Retinal pigment epithelial cell (primary cell): Measurements from ENCODE around the gene USP48.

Experiments used
- DNase-seq: peaks from one replicate; pipeline ENCODE4 v3.0.0-alpha.2; 2010; ENCODE audit warnings: low read depth
- H3K4me3 ChIP-seq: 2 replicates; pipeline ENCODE4 v1.5.1; 2011; ENCODE audit warnings: mild to moderate bottlenecking, low read length, control low read depth, moderate library complexity
- CTCF ChIP-seq: conservative IDR thresholded peaks from 2 replicates; pipeline ENCODE4 v1.5.1; 2011; ENCODE audit warnings: low read depth, low read length, control low read depth, inconsistent platforms

USP48 gene

DNA sequence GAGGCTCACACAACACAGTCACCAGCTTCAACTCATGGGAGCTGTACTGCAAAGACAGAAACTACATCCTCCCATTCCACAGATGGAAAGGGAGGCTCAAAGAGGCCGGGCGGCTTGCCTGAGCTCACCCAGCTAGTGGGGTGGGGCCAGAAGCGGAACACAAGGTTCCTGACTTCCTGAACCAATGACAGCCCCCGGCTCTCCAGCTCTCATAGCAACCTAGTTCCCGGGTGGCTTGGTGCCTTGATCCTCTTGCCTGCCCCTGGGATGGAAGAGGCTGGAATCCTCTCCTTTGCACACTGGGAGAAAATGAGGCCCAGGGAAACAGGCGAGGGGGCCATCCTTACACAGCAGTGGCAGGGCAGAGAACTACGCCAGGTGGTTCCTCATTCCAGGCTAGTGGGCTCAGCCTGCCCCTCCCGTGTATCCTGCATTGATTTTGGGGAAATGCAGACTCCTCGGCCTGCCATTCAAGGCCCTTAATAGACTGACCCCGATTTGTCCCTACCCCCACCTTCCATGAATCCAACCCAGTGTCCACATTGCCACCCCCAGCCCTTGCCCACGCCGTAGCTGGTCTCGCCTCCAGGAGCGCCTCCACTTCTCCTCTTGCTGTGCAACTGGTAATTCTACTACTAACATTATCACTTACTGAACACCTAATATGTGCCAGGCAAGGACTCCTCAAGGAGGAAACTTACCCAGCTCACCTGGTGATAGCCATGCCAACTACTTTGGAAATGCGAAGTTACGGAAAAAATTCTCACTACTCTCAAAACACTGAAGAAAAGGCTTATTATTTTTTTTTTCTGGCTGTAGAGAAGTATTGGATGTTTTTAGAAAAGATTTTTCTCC, 118.8 kb downstream of the USP48 start:
- H3K4me3 ChIP-seq, result no peak overlapping the region
- DNase-seq, result no peak

DNA sequence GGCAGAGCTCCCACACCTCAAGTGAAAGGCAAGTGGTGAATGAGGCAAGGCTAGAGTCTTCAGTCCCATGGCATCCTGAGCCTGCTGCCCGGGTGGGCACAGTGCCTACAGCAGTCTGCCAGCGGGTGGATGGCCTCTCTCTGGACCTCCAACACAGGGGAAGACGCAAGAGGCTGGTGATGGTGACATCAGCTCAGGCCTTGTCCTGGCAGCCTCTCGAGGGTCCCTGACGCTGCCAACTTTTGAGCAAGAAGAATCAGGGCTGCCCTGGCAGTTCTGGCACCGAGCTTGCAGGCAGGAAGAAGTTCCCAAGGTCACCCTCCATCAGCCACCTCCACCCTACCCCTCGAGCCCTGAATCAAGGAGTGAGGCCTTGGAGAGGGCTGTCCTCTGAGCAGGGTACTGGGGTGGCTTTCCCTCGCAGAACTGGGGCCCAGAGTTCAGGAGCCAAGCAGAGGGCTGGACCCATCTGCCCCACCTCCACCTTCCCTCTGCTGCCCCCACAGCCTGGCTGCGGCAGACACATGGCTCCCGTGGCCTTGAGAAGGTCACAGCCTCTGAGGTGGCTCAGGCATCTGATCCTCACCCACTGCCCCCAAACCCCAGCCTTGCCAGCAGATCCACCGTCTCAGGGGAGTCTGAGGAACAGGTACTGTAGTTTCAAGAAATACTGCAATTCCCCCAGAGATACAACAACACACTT, 119.5 kb downstream of the USP48 start:
- H3K4me3 ChIP-seq, result no peak overlapping the region
- no peak for TF ChIP-seq CTCF
- no peak for DNase-seq

More for the DNA sequence above, 118.8 kb downstream of the USP48 start:
- no peak for TF ChIP-seq CTCF

DNA sequence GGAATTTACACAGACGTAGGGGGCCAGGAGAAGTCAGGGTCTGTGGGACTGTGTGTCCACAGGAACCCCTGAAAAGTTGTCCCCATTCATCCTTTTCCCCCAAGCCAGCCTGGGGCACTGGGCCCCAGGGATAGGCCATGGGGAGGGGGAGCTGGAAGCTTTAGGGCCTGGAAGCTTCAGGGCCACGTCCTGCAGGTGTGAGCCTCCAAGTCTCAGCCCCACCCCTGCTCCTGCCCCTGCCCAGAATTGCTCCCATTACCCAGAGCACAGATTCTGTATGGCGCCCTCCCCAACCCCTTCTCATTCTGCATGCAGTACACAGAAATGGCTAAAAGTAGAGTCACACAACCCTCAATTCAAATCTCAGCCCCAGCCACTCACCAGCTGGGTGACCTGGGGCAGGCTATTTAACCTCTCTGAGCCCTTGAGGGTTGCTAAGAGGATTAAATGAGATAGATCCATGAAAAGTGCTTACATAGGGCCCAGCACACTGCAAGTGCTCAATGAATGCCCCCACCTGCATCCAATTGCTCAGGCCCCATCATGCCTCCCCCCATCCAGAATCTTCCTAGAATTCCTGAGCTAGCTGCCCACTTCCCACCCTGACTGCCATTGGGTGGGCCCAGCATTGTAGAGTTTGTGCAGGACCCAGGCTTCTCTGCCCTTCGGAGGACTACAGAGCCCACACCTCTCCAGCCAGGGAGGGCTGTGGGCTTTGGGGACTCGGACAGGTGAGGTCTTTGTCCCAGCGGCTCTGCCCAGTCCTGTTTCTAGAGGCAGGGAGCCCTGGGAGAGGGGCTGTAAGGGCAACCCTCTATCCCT, 120.3 kb downstream of the USP48 start:
- no peak overlapping the region for H3K4me3 ChIP-seq
- TF ChIP-seq CTCF, result no peak
- no peak for DNase-seq

DNA sequence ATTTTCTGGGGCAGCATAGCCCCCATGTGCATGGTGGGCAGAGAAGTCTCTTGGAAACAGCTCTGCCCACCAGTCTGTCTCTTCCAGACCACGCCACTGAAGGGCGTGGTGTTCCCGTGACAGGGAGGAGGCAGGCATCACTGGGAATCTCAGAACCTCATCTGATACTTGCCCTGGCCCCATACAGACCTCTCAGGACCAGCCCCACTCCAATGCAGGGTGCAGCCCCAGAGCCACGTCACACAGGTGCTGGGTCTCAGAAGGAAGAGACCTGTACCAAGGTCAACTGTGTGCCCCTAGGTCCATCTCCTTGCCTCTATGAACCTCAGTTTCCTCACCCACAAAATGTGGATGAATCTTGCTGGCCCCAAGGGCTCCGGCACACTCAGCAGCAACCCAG, 121.1 kb downstream of the USP48 start:
- H3K4me3 ChIP-seq, result no peak overlapping the region
- TF ChIP-seq CTCF, result no peak
- no peak for DNase-seq

GRCh38 chr1:21659924-21660326, 123.0 kb downstream of the USP48 start:
- DNase-seq, result no peak
- no peak for TF ChIP-seq CTCF
- no peak overlapping the region for H3K4me3 ChIP-seq

GRCh38 chr1:21659099-21659923, 123.6 kb downstream of the USP48 start:
- H3K4me3 ChIP-seq, result peak overlapping the region; percentile 31
- DNase-seq, result peak; percentile 21
- TF ChIP-seq CTCF, result peak; percentile 81
